Measurements from ENCODE around the gene SCAMP1.

Gene SCAMP1

GRCh38 chr5:78419396-78419795, 59.0 kb downstream of the SCAMP1 start:
- no peak for TF ChIP-seq CTCF (IDR thresholded peaks at IDR 0.05; ENCODE audit: insufficient read depth, low read depth, low read length, missing control alignments)
- DNase-seq (ENCODE audit: low read depth), result no peak
- H3K4me3 ChIP-seq (ENCODE audit: low read depth, low read length), result no peak overlapping the region

GRCh38 chr5:78420548-78420947, 60.1 kb downstream of the SCAMP1 start:
- no peak for DNase-seq (ENCODE audit: low read depth)
- H3K4me3 ChIP-seq (ENCODE audit: low read depth, low read length), result no peak overlapping the region
- no peak for TF ChIP-seq CTCF (IDR thresholded peaks at IDR 0.05; ENCODE audit: insufficient read depth, low read depth, low read length, missing control alignments)

GRCh38 chr5:78424665-78425064, 64.2 kb downstream of the SCAMP1 start:
- no peak overlapping the region for H3K4me3 ChIP-seq (ENCODE audit: low read depth, low read length)
- no peak for TF ChIP-seq CTCF (IDR thresholded peaks at IDR 0.05; ENCODE audit: insufficient read depth, low read depth, low read length, missing control alignments)
- DNase-seq (ENCODE audit: low read depth), result no peak

- no peak for DNase-seq (ENCODE audit: low read depth)
- H3K4me3 ChIP-seq (ENCODE audit: low read depth, low read length), result no peak overlapping the region
- TF ChIP-seq CTCF (IDR thresholded peaks at IDR 0.05; ENCODE audit: insufficient read depth, low read depth, low read length, missing control alignments), result no peak
These were observed 69.0 kb downstream of the SCAMP1 start for GRCh38 chr5:78429332-78429980.

GRCh38 chr5:78430866-78431265, 70.4 kb downstream of the SCAMP1 start:
- no peak for DNase-seq (ENCODE audit: low read depth)

GRCh38 chr5:78433972-78434371, 73.6 kb downstream of the SCAMP1 start:
- TF ChIP-seq CTCF (IDR thresholded peaks at IDR 0.05; ENCODE audit: insufficient read depth, low read depth, low read length, missing control alignments), result no peak
- H3K4me3 ChIP-seq (ENCODE audit: low read depth, low read length), result no peak overlapping the region
- DNase-seq (ENCODE audit: low read depth), result no peak

More at GRCh38 chr5:78430866-78431265, 70.4 kb downstream of the SCAMP1 start:
- TF ChIP-seq CTCF (IDR thresholded peaks at IDR 0.05; ENCODE audit: insufficient read depth, low read depth, low read length, missing control alignments), result no peak
- H3K4me3 ChIP-seq (ENCODE audit: low read depth, low read length), result no peak overlapping the region
